NCI-H446 (cell line): ENCODE results near the gene MYL12A.
A peak's percentile ranks its signal among the peaks of the same experiment; 100 is the strongest.
"Not testable (repeated sequence)": the region's sequence is repeated elsewhere in the genome, so short reads cannot be mapped to it uniquely, and the experiment has no call there.

ENCODE experiments used
- DNase-seq, 2 experiments: peaks; one replicate each; lab custom pipeline; 2025; lab: John Stamatoyannopoulos, UW

MYL12A gene

GRCh38 chr18:3255611-3256165 is 8.1 kb downstream of the MYL12A start:
- no peak for DNase-seq

- DNase-seq: no peak
Observed at GRCh38 chr18:3256693-3257626, 9.4 kb downstream of the MYL12A start.

GRCh38 chr18:3257627-3258120 is 10.1 kb downstream of the MYL12A start:
- DNase-seq: no peak

- no peak for DNase-seq
Observed at GRCh38 chr18:3260995-3261372, 13.4 kb downstream of the MYL12A start.

- DNase-seq: peak; percentile 37 to 74
Observed at GRCh38 chr18:3261373-3262233, 14.0 kb downstream of the MYL12A start, which contains the start of gene MYL12B. TSS of gene MYL12B (plus strand) at chr18:3262133. CDS start at chr18:3272899, 10,766 bp downstream.

- no peak for DNase-seq
Observed at GRCh38 chr18:3262234-3263131, 14.9 kb downstream of the MYL12A start.

GRCh38 chr18:3263132-3263700 is 15.6 kb downstream of the MYL12A start:
- no peak for DNase-seq

- DNase-seq: no peak
Observed at GRCh38 chr18:3264362-3264761, 16.8 kb downstream of the MYL12A start.

- DNase-seq: no peak
Observed at GRCh38 chr18:3265564-3266033, 18.0 kb downstream of the MYL12A start.

- no peak for DNase-seq
Observed at GRCh38 chr18:3266062-3266608, 18.5 kb downstream of the MYL12A start.

- DNase-seq: no peak
Observed at GRCh38 chr18:3268306-3268705, 20.7 kb downstream of the MYL12A start.

GRCh38 chr18:3269241-3269913 is 21.8 kb downstream of the MYL12A start:
- no peak for DNase-seq

GRCh38 chr18:3269914-3270299 is 22.3 kb downstream of the MYL12A start:
- DNase-seq: no peak

- no peak for DNase-seq
Observed at GRCh38 chr18:3273042-3273441, 25.4 kb downstream of the MYL12A start.

GRCh38 chr18:3277643-3278213 is 30.1 kb downstream of the MYL12A start:
- DNase-seq: not testable (repeated sequence)

GRCh38 chr18:3279201-3280185 is 31.9 kb downstream of the MYL12A start:
- DNase-seq: no peak

- peak; percentile 81 to 83 for DNase-seq
Observed at GRCh38 chr18:3281456-3282400, 34.1 kb downstream of the MYL12A start.
